HG03097 (cell line): Measurements from ENCODE around the gene FREM2.

Experiments used
- ATAC-seq: cut with Tn5 transposase; IDR thresholded peaks from one replicate; pipeline ENCODE4 v1.9.1; 2021; ENCODE audit not compliant: unreplicated experiment, low FRiP score

The FREM2 gene

GRCh38 chr13:38686577-38687245, at the start of gene FREM2:
FREM2 (plus strand) TSS chr13:38687077; CDS start chr13:38687345, 268 bp downstream.
- ATAC-seq = no peak

- ATAC-seq = no peak
These were observed 49.3 kb upstream of the FREM2 start for GRCh38 chr13:38637576-38637975.

- ATAC-seq = no peak
These were observed 45.5 kb upstream of the FREM2 start for GRCh38 chr13:38641164-38641948.

GRCh38 chr13:38647312-38647711, 39.6 kb upstream of the FREM2 start:
- ATAC-seq = no peak

- no peak for ATAC-seq
These were observed 38.0 kb upstream of the FREM2 start for GRCh38 chr13:38648912-38649311.

GRCh38 chr13:38656699-38657098, 30.2 kb upstream of the FREM2 start:
- no peak for ATAC-seq

- ATAC-seq = no peak
These were observed 29.7 kb upstream of the FREM2 start for GRCh38 chr13:38657191-38657590.

- no peak for ATAC-seq
These were observed 28.0 kb upstream of the FREM2 start for GRCh38 chr13:38658906-38659305.

- ATAC-seq = no peak
These were observed 25.7 kb upstream of the FREM2 start for GRCh38 chr13:38661010-38661675.

GRCh38 chr13:38662362-38662761, 24.5 kb upstream of the FREM2 start:
- ATAC-seq = no peak

GRCh38 chr13:38664906-38665305, 22.0 kb upstream of the FREM2 start:
- no peak for ATAC-seq

- ATAC-seq = no peak
These were observed 19.3 kb upstream of the FREM2 start for GRCh38 chr13:38667526-38668109.

GRCh38 chr13:38669234-38669964, 17.5 kb upstream of the FREM2 start:
- ATAC-seq = no peak

GRCh38 chr13:38670627-38671026, 16.2 kb upstream of the FREM2 start:
- ATAC-seq = no peak

- ATAC-seq = no peak
These were observed 14.9 kb upstream of the FREM2 start for GRCh38 chr13:38671980-38672379.

- ATAC-seq = no peak
These were observed 12.7 kb upstream of the FREM2 start for GRCh38 chr13:38674208-38674607.

- no peak for ATAC-seq
These were observed 6.0 kb upstream of the FREM2 start for GRCh38 chr13:38680912-38681311.

- no peak for ATAC-seq
These were observed 2.2 kb upstream of the FREM2 start for GRCh38 chr13:38684714-38685113.

GRCh38 chr13:38685431-38685830, 1.4 kb upstream of the FREM2 start:
- ATAC-seq = no peak

- ATAC-seq = no peak
These were observed 802 bp upstream of the FREM2 start for GRCh38 chr13:38685974-38686576.
